Astrocyte of the hippocampus (primary cell): Measurements from ENCODE around the gene PNMA1.

Experiments
- DNase-seq: peaks from one replicate; pipeline ENCODE4 v3.0.0; 2011; ENCODE audit warnings: low read depth, low spot score

PNMA1 gene

GRCh38 chr14:73666583-73666982, 47.6 kb downstream of the PNMA1 start:
- DNase-seq = no peak

GRCh38 chr14:73665130-73665529, 49.1 kb downstream of the PNMA1 start:
- no peak for DNase-seq

DNA sequence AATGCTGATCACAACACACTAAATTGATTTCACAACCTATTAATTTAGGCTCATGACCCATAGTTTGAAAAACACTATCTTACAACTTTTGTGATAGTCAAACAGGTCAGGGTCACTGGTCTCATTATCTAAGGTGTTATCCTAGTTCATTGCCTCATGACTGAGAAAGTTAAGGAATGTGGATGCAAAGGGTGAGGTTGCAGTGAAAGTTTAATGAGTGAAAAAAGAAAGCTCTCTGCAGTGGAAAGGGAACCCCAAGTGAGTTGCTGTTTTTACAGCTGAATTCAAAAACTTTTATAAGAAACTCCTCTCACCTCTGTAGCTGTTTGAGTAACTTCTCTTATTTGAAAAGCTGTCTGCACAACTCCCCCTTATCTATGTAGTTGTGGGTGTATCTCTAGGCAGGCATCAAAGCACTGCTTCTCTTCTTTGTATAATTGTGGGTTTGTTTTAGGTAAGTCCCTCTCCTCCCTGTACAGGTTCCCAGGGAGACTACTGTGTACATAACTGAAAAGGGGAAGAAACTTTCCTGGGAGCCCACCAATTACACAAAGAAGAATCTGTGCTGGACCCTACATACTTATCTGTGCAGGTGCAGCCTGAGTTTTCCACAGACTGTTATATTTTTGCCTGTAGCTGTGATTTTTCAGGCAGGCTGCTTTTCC, 50.5 kb downstream of the PNMA1 start:
- no peak for DNase-seq

DNA sequence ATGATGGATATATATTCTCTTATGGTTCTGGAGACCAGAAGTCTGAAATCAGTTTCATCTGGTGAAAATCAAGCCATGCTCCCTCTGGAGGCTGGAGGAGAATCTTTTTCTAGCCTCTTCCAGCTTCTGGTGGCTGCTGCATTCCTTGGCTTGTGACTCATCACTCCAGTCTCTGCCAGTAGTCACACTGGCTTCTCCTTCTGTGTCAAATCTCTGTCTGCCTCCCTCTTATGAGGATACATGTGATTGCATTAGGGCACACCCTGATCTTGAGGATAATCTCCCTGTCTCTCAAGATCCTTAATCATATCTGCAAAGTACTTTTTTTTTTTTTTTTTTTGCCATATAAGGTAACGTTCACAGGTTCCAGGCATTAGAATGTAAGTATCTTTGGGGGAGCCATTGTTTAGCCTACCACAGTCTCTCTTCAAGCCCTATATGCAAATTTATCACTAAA, 51.7 kb downstream of the PNMA1 start:
- DNase-seq = peak; percentile 92

DNA sequence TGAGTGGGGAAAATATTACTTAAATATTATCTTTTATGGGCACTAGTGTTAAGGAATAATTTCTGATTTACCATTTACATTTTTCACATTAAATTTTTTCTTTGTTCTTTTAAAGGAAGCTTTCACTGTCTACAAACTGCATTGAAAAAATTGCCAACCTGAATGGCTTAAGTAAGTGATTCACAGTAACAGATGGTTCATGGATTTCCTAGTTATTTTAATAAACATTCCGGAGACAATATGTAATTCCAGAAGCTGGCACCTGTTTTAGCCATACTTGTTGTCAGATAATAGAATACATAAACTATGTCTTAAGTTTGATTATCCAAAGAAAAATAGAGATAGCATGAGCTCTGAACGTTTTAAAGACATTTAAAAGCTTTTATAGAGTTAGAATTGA, 52.3 kb downstream of the PNMA1 start:
- no peak for DNase-seq
